ENCODE results near the gene NAT9.

Gene NAT9, protein sequence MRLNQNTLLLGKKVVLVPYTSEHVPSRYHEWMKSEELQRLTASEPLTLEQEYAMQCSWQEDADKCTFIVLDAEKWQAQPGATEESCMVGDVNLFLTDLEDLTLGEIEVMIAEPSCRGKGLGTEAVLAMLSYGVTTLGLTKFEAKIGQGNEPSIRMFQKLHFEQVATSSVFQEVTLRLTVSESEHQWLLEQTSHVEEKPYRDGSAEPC

GRCh38 chr17:74776044-74776962, at the start of gene NAT9:
Gene NAT9, minus strand, starts transcription at chr17:74776345. Its CDS starts 647 bp downstream, at chr17:74775698.
- peak; percentile 99 for DNase-seq (ENCODE audit: low read depth in 2 of 2)

DNA sequence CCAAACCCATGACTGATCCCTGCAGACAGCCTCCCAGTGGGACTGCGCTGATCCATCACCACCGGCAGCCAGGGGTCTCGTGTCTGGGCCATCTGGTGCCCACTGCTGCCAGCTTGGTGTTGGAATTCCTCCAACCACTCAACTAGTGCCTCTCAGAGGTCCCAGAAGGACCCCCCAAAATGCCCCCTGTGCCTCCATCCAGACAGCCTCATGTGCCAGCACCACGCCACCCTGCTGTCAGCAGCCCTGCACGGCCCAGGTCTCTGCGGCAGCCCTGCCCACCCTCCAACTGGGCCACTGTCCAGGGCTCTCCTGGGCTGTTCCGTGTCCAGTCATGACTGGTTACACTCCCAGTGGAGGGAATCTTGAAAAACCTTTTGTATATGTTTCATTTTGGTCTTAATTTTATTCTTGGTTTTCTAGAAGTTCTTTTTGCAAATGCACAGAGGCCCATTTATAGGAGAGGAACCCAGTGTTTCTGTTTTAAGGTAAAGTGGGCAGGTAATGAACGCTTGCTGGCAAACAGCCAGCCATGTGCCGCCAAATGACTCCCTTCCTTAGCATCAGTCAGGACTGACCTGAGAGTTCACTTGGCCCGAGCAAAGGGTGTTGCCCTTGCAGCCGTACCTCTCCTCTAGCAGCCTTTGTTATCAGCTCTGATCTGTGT, 48.9 kb upstream of the NAT9 start:
- DNase-seq (ENCODE audit: low read depth in 2 of 2): no peak

- DNase-seq (ENCODE audit: low read depth in 2 of 2): no peak
Observed at GRCh38 chr17:74822939-74823367, 46.8 kb upstream of the NAT9 start.

DNA sequence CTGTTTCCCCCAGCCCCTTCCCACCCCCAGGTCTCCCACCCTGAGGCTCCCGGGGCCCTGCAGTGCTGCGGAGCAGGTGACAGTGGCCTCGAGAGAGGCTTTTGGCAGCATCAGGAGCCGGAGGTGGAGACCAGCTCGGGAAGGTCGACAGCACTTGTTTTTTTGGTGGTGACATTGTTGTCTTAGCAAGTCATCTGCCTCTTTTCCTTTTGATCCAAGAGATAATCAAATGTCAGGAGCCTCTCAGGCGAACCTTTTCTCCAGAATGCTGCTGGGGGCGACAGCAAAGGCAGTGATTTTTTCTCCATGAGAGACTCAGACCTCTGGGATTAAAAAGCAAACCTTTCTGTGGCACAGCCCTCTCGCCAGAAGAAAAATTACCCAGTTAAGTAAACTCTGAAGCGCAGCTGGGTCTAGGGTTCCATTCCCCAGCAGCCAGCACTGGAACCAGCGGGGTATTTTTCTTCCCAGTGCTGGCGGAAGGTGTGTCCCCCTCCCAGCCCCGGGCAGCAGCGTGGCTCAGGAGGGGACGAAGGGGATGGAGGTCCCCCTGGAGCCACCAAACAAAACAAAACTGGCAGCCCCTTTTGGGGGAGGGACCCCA, 46.3 kb upstream of the NAT9 start:
- no peak for DNase-seq (ENCODE audit: low read depth in 2 of 2)

- no peak for DNase-seq (ENCODE audit: low read depth in 2 of 2)
Observed at GRCh38 chr17:74821655-74822334, 45.6 kb upstream of the NAT9 start.

- DNase-seq (ENCODE audit: low read depth in 2 of 2): no peak
Observed at GRCh38 chr17:74819801-74820436, 43.8 kb upstream of the NAT9 start.

- DNase-seq (ENCODE audit: low read depth in 2 of 2): no peak
Observed at GRCh38 chr17:74818291-74818938, 42.3 kb upstream of the NAT9 start.

DNA sequence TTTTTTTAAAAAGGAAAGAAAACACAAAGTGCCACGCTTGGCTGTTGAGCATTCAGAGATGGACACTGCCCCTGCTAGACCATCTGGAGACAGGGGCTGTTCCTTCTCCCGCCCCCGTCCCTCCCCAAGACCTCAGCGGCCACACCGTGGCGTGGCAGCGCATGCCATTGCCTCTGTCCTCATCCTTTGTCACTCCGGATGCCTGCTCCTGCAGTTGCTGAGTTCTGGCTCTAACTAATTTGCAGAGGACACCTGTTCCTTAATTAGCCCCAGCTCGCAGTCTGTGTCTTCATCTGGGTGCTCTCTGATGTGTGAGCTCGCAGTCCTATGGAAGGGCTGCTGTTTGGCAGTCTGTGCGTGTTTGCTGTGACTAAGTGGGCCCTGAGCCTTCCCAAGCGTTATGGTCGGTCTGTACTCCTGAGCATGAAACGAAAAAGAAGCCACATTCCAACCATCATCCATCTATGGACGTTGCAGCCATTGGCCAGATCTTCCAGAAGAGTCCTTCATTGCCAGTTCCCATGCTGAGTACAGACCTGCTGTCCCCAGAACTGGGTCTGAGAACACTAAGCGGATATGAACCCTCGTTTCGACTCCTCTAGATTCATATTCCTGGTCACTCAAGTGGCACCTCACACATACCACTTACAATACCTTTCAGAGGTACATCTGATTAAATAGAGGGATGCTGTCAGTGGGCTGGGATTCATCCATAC, 40.9 kb upstream of the NAT9 start:
- DNase-seq (ENCODE audit: low read depth in 2 of 2): no peak

- DNase-seq (ENCODE audit: low read depth in 2 of 2): no peak
Observed at GRCh38 chr17:74815550-74816370, 39.6 kb upstream of the NAT9 start.

GRCh38 chr17:74815067-74815466, 38.9 kb upstream of the NAT9 start:
- DNase-seq (ENCODE audit: low read depth in 2 of 2): no peak

- no peak for DNase-seq (ENCODE audit: low read depth in 2 of 2)
Observed at GRCh38 chr17:74814453-74814852, 38.3 kb upstream of the NAT9 start.

DNA sequence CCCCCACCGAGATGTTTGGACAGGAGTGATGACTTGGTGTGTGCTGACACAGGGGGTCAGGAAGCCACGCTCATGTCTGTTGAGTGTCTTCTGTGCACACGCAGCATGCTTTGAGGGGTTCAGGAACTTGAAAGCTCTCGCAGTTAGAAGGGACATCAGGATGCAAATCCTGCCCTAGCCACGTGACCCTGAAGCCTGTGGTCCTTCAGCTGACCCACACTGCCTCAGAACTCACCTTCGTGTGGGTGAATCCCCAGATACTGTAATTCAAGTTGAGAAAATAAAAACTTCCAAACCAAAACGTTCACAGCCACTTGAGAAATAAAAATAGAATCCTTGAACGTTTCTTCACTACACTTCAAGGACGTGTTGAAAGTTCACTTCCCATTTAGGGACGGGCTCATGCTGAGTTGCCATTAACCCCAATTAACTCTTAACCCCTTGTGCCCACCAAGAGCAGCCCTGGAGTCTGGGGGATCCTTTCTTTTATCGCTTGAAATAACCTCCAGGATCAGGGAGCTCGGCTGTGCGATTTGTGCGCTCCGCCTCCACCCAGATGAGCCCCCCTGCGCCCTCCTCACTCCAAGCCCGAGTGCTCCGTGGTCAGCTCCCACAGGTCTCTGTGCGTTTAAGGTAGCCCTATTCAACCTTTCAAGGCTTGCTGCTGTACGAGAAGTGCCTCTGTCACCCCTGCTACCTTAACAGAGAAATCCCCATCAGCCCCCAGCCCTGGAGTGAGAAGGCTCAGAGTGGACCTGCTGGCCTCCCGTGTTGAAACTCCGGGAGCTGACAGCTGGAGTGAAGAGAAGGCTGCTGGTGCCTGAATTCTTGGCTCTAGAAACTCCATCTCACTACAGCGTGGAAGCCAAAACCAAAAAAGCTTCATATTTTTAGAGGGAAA, 36.2 kb upstream of the NAT9 start:
- DNase-seq (ENCODE audit: low read depth in 2 of 2): no peak

DNA sequence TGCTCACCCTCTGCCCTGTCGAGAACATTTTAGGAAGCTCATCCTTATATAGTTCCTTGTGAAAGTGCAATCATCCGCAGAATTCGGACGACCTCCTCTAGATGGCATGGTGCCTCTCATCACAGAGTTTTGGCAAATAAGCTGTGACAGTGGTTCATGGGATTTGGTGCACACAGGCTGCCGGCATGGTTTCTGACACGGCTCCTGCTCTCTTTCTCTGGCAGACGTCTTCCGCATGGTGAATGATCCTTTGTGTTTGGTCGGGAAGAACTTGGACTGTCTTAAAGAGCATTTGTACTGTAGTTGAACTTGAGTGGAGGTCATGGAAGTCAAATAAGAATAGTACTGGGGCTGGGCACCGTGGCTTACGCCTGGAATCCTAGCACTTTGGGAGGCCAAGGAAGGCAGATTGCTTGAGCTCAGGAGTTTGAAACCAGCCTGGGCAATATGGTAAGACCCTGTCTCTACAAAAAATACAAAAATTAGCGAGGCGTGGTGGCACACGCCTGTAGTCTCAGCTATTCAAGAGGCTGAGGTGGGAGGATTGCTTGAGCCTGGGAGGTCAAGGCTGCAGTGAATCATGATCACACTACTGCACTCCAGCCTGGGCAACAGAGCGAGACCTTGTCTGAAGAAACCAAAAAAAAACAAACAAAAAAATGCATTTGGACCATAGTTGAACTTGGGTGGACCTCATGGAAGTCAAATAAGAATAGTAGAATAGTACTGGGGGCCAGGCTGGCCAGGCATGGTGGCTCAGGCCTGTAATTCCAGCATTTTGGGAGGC, 34.7 kb upstream of the NAT9 start:
- DNase-seq (ENCODE audit: low read depth in 2 of 2): no peak

DNA sequence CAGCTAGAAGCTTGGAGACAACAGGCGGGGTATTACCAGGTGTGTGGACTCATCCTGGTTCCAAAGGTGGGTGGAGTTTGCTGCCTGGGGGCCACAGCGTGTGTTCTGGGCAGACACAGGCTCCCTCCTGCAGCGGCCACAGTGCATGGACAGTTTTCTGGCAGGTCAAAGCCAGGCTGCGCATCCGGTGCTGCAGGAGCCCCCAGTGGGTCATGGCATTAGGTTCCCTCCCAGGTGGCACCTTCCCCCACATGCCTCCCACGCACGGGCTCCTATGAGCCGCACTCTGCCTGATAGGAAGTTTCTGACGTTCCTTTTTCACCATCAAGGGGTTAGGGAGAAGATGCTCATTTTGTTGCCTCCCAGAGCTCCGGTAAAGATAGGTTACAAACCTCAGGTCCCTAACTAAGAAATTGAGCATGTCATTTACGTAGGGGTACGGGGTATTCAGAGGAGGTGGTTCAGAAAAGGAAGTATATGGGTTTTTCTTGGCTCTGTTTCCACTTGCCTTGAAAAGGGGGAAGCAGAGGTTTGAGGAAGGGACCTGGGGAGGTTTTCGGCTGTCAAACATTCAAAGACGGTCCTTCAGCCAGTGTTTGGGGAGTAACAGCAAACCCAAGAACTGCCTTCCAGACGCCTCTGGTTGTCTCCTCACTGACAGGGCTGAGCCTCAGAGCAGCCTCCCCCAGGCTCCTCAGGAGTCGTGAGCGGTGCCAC, 32.7 kb upstream of the NAT9 start:
- no peak for DNase-seq (ENCODE audit: low read depth in 2 of 2)

- DNase-seq (ENCODE audit: low read depth in 2 of 2): no peak
Observed at GRCh38 chr17:74807925-74808324, 31.8 kb upstream of the NAT9 start.

DNA sequence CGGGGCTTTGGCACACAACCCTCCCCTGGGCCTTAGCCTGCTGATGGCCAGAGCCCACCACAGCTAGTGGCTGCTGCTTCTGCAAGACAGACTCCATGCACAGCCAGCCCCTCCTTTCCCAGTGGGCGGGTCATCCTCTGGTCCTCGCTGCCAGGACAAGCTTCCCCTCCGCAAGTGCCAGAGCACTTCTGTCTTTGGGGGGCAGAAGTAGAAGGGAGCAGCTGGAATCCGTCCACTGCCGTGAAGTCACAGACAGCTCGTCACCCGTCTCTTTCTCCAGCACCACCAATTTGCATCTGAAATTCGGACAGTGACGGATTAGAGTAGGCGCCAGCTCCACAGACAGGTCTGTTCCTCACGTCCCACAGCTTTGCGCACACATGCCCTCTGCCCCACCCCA, 31.3 kb upstream of the NAT9 start:
- DNase-seq (ENCODE audit: low read depth in 2 of 2): no peak

DNA sequence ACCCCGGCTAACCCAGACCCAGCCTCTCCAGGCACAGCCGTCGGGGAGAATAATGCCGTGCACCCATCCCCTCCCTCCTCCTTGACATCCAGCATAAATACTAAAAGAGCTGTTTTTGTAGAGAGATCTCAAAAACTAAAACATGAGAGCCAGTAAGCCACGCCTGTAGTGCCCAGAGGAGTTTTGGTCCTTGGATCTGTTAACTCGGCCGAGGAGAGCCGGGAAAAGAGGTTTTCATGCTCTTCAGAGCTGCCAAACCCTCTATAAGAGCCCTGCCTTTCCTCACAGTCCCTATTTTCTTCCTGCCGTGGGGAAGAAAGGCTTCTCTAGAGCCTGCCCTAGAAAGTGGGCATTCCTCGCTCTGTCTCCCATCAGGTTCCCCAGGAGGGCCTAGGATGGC, 30.2 kb upstream of the NAT9 start:
- DNase-seq (ENCODE audit: low read depth in 2 of 2): no peak
